NCI-H146 (cell line): ENCODE data around the gene TRAF3IP1.

Source experiments
- DNase-seq: peaks from one replicate; lab custom pipeline; 2025; lab: John Stamatoyannopoulos, UW

The TRAF3IP1 gene

DNA sequence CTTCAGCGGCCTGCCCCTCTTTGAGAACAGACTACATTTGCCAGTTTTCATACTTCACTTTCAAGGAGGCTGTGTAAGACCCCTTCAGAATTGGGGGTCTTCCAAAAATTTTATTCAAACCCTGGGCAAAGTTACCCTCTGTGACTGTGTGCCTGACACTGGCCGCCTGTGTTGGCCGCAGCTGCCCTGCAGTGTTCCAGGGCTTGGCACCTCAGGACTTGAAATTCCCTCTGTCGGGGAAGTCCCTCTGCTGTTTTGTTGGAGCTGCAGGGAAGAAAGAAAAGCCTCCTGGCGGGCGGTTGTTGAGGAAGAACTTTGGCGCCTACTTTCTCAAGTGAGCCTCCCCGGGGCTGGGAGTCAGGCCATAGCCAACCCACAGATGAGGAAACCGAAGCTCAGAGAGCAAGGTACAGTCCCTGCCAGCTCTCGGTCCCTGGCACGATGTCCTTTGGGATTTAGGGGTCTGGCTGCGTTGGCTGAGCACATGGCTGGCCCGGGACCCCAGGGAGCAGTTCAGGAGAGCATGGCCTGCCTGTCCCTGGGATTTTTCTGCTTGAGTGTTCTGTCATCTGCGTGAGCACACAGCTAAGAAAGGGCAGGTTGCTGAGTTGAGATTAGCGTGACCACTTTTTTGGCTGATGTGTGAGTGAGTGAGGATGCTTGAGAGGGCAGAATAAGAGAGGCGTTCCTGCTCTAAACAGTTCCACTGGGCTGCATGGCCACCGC lies 88.5 kb downstream of the TRAF3IP1 start:
- no peak for DNase-seq

DNA sequence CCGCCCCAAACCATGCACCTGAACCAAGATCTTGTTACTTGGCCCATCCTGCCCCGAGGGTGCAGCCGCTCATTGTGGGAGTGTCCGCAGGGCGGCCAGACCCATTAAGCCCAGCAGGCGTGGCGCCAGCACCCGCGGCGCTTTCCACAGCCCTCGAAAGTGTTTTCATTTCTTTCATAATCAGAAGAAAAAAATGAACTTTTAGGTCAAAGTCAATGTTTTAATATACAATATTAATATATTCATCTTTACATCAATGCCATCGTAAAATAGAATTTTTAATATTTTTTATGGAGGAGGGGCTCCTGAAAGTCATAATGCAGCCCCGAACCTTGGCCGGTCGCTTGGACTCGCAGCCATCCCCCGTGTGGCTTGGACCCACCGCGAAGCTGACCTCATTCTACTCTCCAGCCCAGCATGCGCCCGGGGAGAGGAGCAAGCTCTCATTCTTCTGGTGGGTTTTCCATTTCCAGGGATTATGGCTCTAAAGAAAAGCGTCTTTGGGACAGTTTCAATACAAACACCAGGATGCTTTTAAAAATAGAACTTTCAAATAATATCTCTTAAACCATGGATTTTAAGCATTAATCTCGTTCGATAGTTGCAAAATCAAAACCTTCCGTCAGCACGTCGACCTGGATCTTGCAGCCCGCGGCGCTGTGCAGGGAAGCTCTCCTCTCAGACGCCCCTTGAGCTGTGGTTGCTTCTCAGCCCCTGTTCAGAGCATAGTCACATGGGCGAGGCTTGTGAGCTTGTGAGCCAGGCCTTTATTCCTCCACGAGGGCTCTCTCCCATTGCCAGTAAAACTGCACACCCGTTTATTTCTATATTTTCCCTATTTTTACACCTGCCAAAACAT lies 89.3 kb downstream of the TRAF3IP1 start:
- no peak for DNase-seq

- DNase-seq: no peak
Measured at GRCh38 chr2:238412067-238412767, 91.9 kb downstream of the TRAF3IP1 start.

- DNase-seq: no peak
Measured at GRCh38 chr2:238413368-238413767, 93.0 kb downstream of the TRAF3IP1 start.

DNA sequence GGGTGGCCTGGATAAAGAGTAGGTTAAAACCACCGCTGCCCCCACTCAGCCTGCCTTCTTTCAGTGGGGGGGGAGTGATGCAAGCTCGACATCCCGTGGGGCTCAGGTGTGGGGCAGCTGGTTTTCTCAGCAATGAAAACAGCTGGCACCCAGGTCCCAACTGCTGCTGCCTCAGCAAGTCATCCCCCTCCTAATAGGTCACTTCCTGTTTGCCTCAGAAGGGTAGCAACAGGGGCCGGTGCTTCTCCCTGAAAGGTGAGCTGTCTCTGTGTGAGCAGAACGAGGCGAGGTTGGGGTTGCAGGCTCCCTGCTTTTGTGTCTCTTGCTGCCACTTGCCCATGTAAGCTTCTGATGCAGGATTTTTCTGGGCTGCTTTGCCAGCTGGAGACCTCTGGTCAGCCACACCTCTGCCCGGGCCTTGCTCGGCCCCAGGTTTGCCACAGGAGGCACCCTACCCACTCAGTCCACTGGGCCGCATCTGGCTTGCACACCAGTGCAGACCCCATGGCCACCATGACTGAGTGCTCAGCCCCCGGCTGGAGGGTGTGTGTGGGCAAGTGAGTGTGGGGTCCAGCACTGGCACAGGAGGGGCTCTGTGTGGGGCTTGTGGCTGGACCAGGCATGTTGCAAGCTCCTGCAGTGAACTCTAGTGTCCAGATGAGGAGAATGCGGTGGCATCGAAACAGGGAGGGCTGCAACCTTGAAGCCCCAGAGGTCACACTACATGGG lies 94.9 kb downstream of the TRAF3IP1 start:
- no peak for DNase-seq

- DNase-seq: no peak
Measured at GRCh38 chr2:238415893-238416292, 95.6 kb downstream of the TRAF3IP1 start.

DNA sequence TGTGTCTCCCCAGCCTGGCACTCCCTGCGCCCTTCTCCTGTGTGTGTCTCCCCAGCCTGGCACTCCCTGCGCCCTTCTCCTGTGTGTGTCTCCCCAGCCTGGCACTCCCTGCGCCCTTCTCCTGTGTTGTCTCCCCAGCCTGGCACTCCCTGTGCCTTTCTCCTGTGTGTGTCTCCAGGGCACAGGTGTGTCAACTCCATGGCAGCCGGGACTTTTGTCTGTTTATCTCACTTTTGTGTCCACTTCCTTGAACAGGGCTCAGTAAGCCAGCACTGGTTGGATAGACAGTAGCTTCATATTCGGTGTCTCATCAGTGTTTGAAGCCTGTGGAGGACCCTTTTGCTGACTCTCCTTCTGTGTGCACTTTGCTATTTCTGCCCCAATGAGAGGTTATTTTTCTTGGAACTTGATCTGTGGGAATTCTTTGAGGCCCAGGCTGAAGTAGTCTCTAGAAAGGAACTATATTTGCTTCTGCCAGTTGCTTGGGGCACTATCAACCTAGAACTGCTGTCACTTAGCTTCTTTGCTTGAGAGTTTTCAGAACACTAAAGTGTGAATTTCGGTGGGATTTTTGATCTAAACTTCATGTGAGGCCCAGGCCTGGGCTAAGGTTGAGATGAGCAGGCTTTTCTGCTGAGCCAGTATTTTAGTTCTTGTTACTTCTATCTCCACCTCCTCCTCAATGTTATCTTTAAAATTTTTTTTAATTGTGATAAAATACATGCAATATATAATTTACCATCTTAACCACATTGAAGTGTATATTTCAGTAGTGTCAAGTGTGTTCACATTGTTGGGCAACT lies 98.1 kb downstream of the TRAF3IP1 start:
- DNase-seq: no peak

DNA sequence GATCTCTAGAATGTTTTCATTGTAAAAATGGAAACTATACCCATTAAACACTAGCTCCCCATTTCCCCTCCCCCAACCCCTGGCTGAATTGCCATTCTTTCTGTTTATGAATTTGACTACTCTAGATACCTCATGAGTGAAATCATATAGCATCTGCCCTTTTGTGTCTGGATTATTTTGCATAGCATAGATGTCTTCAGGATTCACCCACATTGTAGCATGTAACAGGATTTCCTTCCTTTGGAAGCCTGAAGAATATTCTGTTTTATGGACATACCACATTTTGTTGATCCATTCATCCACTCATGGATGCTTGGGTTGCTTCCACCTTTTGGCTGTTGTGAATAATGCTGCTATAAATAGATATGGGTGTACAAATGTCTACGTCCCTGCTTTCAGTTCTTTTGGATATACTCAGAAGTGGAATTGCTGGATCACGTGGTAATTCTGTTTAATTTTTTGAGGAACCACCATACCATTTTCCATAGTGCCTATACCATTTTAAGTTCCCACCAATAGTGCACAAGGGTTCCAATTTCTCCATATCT lies 98.8 kb downstream of the TRAF3IP1 start:
- DNase-seq: no peak

- DNase-seq: no peak
Measured at GRCh38 chr2:238420442-238420841, 100.1 kb downstream of the TRAF3IP1 start.

- no peak for DNase-seq
Measured at GRCh38 chr2:238420878-238421694, 100.8 kb downstream of the TRAF3IP1 start.

- no peak for DNase-seq
Measured at GRCh38 chr2:238421695-238422035, 101.3 kb downstream of the TRAF3IP1 start.

- DNase-seq: no peak
Measured at GRCh38 chr2:238422285-238422684, 102.0 kb downstream of the TRAF3IP1 start.

DNA sequence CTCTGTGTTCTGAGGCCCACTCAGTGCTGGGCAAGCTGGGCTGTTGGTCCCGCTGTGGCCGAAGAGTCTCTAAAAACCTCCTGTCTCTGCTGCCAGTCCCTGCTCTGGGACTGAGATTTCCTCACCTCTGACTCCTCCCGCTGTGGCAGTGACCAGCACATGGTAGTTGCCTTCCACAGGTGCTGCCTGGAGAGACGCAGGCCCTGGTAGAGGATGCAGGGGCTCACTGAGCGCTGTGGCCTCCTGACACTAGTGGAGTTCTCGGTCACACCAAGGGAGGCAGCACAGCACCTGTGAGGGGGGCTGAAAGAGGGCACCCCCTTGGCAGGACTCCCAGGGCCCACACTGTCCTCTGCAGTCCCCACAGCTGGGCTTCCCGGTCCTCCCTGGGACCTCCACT lies 102.6 kb downstream of the TRAF3IP1 start:
- no peak for DNase-seq

DNA sequence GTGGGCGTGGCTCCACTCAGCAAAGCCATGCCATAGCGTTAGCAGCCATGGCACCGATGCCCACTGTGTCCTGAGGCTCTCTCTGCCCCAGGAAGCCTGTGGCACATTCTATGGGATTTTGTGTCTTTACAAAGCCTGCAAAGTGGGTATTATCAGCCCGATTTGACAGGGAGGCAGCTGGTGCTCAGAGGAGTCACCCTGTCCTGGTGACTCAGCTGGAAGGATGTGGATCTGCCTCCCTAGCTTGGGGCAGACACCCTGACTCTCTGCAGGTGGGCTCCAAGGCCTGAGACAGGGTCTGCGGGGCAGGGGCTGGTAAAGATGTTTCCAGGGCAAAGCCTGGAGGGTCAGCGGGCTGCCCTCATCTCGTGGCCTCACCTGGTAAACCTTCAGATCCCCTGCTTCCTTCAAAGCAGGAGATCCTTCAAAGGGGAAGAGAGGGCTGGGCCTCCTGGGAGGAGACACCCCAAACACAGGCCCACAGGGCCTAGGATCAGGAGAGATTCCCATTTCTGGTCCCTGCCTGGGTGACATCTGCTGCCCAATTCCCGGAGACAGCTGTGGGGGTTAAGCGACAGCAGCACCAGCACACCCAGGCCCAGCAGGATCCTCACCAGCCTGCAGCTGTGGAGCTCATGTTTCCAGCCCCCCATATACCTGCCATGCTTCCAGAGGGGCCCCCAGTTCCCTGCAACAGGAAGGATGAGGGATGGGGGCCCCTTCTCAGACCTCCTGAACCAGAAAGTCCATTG lies 103.4 kb downstream of the TRAF3IP1 start:
- no peak for DNase-seq

GRCh38 chr2:238424313-238424700 lies 104.0 kb downstream of the TRAF3IP1 start:
- DNase-seq: no peak

GRCh38 chr2:238425505-238425978 lies 105.2 kb downstream of the TRAF3IP1 start:
- DNase-seq: no peak

- peak; percentile 90 for DNase-seq
Measured at GRCh38 chr2:238425979-238426567, 105.8 kb downstream of the TRAF3IP1 start.

GRCh38 chr2:238426568-238427434 lies 106.5 kb downstream of the TRAF3IP1 start, which contains the start of gene ASB1:
ASB1 (plus strand) TSS chr2:238426927; CDS start chr2:238427071, 144 bp downstream.
- DNase-seq: peak; percentile 74
